Hematopoietic multipotent progenitor cell treated with erythropoietin and hydrocortisone succinate and interleukin-3 and kit ligand, for 4 days (in vitro differentiated cells): ENCODE results near the gene SF3B6.
"Not testable (repeated sequence)": the region's sequence is repeated elsewhere in the genome, so short reads cannot be mapped to it uniquely, and the experiment has no call there.

Source experiments
- DNase-seq: peaks from one replicate; pipeline ENCODE4 v3.0.0-alpha.2; 2015

Gene SF3B6

DNA sequence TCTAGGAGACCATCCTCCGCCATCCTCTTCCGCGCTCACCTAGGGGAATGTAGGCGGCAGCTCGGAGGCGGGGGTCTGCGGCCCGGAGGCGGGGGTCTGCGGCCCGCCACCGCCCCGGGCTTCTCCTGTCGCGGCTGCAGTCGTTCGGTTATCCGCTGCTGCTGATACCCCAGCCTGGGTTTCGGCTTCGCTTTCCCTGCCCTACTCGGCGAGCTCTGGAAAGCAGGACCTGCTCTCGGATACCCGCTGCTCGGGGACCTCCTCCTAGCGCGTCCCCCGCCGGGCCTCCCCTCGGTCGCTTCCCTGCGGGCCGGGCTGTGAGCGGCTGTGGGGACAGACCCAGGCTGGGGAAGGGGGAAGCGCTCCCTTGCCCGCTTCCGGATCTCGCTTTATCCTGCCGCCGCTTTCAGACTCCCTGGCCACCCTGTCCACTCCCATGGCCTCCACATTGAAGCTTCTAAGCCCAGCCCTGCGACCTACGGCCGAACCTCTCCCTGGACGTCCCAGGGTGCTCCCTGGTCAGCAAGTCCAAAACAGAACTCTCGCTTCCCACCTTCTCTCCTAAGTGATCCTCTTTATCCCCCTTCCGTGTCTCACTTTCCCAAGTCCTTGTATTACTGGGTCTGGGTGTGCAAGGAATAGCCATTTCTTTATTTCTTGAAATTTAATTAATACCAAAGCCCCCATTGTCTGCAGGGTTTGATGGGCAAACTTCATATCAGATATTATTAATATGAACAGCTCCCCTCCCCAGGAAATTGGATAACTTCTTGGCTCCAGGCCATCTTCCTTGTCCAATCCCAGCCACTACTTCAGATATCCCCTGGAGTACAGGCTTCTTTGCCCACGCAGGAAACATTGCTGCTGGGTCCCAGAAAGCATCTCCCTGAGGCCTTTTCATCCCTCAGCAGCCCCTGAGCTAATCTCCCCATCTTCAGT lies 25.8 kb downstream of the SF3B6 start:
- peak; percentile 39 for DNase-seq

- DNase-seq = peak; percentile 87
These were observed 26.6 kb downstream of the SF3B6 start, which contains the start of gene FKBP1B for GRCh38 chr2:24049485-24050021. Gene FKBP1B (plus strand): TSS chr2:24049741. CDS start chr2:24049850, 109 bp downstream.

- peak; percentile 51 for DNase-seq
These were observed 27.2 kb downstream of the SF3B6 start for GRCh38 chr2:24048769-24049484.

- no peak for DNase-seq
These were observed 28.5 kb downstream of the SF3B6 start for GRCh38 chr2:24047703-24048033.

- peak; percentile 100 for DNase-seq
These were observed 29.0 kb downstream of the SF3B6 start, which contains the start of gene WDCP for GRCh38 chr2:24046930-24047702. Gene WDCP (minus strand): TSS chr2:24047391. CDS start chr2:24039494, 7,897 bp downstream.

DNA sequence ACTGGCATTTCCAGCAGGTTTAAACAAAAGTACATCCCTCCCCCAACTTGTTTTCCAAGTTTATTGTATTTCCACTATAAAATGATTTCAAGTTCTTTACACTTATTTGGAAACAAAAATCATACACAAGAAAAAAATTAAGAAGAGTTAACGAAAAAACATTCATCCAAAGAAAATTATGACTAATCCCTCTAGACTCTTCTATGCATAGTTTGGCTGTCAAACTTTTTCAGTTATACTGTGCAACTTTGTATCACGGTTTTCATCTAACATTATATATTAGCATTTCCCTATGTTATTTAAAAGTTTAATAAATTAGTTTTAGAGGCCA lies 29.6 kb downstream of the SF3B6 start:
- no peak for DNase-seq

- DNase-seq = no peak
These were observed 30.3 kb downstream of the SF3B6 start for GRCh38 chr2:24045511-24046508.

DNA sequence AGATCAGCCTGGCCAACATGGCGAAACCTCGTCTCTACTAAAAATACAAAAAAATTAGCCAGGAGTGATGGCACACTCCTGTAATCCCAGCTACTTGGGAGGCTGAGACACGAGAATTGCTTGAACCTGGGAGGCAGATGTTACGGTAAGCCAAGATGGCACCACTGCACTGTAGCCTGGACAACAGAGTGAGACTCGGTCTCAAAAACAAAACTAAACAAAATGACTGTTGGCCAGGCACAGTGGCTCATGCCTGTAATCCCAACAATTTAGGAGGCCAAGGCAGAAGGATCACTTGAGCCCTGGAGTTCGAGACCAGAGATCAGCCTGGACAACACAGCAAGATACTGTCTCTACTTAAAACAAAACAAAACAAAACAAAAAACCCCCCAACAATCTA lies 33.0 kb downstream of the SF3B6 start:
- not testable (repeated sequence) for DNase-seq

GRCh38 chr2:24040511-24040910 lies 35.6 kb downstream of the SF3B6 start:
- no peak for DNase-seq

- no peak for DNase-seq
These were observed 37.2 kb downstream of the SF3B6 start for GRCh38 chr2:24038786-24039499.

GRCh38 chr2:24026233-24026632 lies 49.9 kb downstream of the SF3B6 start:
- no peak for DNase-seq

DNA sequence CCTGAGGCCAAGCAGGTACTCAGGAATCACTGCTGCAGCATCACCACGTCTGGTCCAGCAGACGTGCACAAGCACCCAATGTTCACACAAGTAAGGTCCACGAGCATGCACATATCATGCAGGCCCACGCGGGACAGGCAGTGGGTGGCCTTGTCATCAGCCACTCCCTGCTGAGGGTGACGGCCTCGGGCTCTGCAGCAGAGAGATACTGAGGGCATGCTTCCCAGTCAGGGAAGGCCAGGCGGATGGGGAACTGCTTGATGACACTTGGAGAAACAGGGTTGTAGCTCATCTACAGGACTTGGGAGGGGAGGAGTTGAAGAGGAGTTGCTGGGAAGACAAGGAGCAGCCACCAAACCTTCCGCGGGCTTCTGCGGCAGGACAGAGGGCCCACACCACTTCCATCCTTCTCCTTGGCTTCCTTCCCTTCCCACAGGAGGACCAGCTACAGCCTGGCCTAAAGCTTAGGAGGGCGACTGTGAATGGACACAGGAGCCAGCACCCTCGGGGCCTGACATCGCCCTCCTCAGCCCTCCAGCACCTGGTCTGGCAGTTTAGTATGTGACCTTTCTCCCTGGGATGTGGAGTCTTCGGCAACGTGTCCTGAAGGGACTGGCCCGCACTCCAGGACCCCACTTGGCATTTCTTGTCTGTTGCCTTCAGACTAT lies 51.0 kb downstream of the SF3B6 start:
- no peak for DNase-seq

GRCh38 chr2:24024018-24024417 lies 52.1 kb downstream of the SF3B6 start:
- DNase-seq = no peak

DNA sequence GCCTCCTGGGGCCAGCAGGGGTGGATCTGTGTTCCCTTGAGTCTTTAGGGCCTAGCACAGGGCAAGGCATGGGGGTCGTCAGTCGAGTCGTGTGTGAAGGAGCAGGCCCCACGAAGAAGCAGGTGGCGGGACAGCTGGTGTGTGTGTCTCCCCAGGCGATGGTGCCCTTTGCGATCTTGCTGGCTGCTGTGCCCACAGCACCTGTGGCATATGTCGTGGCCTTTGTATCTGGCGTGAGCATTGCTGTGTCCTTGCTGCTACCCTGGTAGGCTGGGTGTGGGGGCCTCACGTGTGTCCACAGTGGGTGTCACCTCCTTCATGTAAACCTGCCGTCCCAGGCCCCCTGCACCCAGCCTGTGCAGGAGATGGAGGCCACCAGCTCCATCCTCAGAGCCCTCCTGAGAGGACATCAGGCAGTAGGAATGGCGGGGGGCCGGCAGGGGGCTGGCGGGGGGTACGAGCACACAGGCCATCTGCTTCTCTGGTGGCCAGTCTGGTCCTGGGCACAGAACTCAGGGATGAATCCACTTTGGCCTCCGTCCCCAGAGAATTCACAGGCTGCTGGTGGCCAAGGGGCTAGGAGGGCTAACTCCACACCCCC lies 53.1 kb downstream of the SF3B6 start:
- DNase-seq = no peak

DNA sequence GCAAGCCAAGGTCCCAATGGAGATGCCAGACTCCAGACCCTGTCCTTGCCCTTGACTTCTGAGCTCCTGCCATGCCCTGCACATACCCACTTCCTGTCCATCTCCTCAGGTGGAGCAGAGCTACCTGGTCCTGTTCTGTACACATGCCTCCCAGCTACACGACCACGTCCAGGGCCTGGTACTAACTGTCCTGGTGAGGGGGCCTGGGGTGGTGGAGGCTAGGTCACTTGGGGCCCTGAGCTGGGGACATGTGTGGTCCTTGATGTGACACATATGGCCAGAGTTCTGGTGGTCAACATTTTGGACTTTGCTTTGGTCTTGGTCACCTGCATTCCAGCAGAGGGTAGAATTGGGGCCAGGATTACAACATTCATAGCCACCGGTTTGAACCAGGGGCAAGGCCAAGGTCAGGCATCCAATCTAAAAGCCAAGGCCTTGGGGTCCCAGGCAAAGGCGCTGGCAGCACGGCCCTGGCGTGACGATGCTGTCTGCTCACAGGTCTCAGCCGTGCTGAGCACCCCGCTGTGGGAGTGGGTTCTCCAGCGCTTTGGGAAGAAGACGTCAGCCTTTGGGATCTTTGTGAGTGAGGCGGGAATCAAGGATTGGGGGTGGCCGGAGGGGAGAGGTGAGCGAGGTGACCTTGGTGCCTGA lies 53.7 kb downstream of the SF3B6 start:
- no peak for DNase-seq

- peak; percentile 73 for DNase-seq
These were observed 54.8 kb downstream of the SF3B6 start for GRCh38 chr2:24021122-24021998.

GRCh38 chr2:24020244-24020643 lies 55.9 kb downstream of the SF3B6 start:
- DNase-seq = no peak

DNA sequence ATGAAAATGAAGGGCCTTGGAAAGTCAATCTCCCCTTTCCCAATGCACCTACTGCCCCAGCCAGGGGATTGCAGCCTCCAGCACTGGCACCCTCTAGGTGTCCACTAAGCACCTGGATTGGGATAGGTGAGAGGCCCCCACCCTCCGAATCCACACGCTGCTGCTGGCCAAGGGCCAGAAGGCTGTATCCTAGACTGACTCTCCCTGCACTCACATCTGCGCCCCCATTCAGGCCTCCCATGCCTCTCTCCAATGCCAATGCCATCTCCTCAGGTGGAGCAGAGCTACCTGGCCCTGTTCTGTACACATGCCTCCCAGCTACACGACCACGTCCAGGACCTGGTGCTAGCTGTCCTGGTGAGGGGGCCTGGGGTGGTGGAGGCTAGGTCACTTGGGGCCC lies 56.4 kb downstream of the SF3B6 start:
- DNase-seq = no peak
